ENCODE data around the gene RNASET2.
"Not testable (repeated sequence)": the region's sequence is repeated elsewhere in the genome, so short reads cannot be mapped to it uniquely, and the experiment has no call there.

Gene RNASET2

DNA sequence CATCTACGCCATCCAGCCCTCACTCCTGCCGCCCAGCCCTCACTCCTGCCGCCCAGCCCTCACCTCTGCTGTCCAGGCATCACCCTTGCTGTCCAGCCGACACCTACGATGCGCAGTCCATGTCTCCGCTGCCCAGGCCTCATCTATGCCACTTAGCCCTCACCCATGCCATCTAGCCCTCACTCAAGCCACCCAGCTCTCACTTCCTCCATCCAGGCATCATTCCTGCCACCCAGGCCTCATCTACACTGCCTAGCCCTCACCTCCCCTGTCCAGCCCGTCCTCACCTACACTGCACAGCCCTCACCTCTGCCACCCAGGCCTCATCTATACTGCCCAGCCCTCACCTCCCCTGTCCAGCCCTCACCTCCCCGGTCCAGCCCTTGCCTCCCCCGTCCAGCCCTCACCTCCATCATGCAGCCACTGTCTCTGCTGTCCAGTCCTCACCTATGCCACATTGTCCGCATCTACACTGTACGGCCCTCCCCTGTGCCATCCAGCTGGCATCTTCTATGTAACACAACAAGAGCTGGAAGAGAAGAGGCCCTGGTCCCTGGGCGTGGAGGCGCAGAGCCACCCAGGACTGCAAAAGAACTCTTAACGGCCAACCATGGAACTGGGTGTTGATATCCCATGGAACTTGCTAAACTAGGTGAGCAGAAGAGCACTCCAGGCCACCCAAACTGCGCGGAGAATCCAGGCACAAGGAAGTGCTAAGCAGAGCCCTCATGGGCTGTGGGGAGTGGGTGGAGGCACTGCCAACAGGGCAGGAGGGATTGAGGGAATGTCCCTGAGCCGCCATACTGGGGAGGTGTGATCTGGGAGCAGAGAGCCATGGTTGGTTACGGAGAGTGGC, 31.0 kb downstream of the RNASET2 start:
- DNase-seq = no peak

- DNase-seq = no peak
These were observed 31.8 kb downstream of the RNASET2 start for GRCh38 chr6:166924531-166924930.

DNA sequence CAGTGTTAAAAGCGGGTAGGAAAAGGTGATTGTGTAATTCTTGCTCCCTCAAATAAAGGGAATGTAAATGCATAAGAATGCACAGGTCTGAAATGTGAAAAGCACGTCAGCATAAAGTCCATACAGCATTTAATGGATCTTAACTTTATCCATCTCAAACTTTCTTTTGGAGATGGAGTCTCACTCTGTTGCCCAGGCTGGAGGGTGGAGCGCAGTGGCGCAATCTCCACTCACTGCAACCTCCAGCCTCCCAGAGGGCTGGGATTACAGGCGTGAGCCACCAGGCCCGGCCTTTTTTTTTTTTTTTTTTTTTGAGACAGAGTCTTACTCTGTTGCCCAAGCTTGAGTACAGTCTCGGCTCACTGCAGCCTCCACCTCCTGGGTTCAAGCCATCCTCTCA, 33.4 kb downstream of the RNASET2 start:
- no peak for DNase-seq

DNA sequence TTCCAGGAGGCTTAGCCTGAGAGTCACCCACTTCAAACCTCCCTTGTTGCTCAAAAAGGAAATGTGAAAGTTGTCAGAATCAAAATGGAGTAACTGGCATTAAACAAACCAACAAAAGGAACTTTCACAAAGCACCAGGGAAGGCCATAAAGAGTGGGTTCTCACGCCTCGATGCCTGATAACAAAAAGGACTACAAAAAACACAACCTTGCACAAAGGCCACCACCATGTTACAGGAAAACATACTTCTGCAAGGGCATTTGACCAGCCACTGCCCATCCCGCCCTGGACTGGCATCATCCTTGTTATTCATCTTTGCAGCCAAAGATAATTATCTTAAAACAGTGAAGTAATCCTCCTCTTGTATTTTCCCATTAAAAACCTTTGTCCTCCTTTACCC, 34.8 kb downstream of the RNASET2 start:
- no peak for DNase-seq

DNA sequence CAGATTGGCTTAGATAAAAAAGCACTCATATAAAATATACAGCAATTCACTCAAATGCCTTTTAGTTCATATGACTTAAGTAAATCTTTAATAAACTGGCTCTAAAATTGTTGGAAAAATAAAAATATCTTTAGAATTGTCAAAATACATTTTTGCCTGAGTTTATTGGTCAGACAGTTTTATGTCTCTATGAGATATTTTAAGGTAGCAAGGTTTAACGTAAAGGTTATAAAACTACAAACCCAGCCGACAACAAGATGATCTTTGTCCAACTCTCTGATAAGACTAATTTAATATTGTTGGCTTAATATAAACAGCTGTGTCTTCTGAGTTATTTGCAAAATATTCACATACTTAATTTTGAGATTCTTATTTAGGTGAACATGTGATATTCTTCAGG, 39.5 kb downstream of the RNASET2 start:
- DNase-seq = no peak

DNA sequence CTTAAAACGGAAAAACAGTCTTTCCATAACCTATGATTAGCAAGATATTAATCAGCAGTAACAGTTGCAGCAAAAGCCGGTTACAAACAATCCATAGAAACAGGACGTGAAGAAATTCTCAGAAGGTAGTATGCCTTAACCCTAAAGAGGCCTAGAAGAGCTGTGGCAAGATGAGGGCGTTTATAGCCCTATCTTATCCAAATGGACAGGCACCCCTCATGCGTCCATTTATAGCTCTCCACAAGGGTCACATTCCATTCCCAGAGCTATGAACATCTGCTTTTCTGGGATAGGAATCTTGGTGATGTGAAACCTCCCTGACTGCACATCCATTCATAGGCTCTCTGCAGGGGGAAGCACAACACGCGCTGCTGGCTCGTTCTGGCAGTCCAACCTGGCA, 40.9 kb downstream of the RNASET2 start:
- not testable (repeated sequence) for DNase-seq

DNA sequence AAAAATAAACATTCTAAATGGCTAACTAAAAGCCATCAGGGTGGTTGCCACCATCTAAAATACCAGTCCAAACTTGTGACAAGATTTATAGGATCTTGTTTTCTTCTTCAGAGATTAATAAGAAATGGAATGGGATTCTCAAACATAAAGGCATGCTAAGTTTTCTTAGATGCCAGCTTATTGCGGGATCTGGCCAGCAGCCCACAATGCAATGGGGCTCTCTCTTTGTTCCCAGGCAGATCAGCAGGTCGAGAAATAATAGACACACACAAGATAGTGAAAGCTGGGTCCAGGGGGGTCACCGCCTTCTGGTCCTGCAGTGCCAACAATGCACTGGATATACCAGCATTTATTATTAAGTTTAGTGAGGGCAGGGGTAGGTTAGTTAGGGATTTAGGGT, 41.4 kb downstream of the RNASET2 start:
- not testable (repeated sequence) for DNase-seq

DNA sequence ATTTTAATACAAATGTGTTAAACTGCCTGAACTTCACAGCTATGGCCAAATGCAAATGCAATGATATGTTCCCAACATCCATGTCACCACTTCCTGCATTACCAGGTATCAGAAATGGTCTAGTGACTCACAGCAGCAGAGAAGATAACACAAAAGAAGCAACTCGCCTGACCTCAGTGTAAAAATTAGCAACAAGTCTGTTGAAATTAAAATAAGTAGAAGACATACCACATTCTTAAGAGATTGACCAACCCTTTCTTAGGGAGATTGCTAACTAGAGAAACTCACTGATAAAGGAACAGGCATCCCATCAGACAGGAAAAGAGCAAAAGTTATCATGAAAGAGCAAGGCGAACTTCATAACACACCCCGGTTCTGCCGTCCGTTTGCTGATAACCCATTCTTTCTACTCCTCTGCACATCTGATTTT, 45.1 kb downstream of the RNASET2 start:
- no peak for DNase-seq

GRCh38 chr6:166910601-166911000, 45.7 kb downstream of the RNASET2 start:
- no peak for DNase-seq

GRCh38 chr6:166908811-166909210, 47.5 kb downstream of the RNASET2 start:
- no peak for DNase-seq

DNA sequence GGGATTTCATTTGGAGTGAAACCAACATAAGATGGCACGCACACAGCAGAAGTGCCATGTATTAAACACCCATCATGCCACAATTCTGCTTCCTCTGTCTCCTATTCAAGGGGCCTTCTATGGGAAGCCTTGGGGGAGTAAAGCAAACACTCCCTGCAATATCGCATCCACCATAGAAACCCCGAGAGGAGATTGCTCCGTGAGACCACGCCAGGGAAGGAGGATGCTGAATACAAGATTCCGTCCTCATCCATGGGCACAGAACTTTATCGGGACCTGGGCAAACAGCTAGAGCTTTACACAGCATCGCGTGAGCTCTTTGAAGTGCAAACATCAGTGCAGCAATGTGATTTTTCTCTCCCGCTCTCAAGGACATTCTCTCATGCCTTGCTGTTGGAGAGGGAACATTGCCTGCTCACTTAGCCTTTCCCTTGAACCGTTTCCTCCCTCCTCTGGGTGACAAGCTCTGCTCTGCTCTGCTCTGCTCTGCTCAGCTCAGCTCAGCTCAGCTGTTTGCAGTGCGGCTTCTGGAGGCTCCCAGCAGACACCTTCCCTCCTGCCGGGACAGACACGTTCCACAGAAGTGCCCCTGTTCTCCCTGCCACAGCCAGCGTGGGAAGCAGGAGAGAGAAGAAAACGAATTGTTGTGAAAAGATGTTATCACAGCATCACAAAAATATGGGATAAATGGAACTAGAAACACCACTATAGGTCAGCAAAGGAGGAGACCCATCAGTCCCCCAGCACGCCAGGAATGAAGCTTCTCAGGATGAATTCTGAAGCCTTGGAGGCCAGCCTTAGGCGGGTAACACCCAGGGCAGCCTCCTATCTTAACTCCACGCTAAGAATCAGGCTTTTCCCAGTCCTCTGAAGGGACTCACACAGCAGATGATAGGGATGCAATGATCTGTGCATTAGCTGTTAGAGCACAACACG, 48.2 kb downstream of the RNASET2 start:
- no peak for DNase-seq

- DNase-seq = no peak
These were observed 48.9 kb downstream of the RNASET2 start for GRCh38 chr6:166907373-166907841.

DNA sequence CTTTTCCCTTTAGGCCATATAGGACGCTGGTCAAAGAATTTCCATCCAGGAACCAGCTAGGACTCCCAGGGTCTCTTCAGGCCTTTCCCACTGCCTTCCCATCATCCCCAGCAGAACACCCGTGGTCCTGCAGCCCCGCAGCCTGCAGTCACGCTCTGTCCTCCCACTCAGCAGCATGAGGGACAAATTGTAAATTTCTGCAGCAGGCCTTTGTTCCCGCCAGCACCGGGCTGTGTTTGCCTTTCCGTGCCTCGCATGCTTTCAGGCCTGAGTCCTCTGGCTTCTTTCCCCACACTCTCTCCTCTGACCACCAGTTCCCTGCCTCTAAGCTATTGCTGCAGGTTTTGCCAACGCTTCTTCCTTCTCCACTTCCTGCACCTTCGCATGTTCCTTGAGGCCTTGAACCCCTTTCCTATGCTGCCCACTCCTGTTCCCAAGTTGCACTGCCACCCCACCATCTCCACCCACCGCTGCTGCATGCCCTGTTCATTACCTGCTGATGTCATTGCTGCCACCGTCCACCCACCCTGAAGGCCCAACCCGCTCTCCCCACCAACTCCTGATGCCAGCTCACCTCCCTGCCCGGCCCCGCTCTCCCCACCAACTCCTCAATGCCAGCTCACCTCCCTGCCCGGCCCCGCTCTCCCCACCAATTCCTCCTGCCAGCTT, 49.8 kb downstream of the RNASET2 start:
- no peak for DNase-seq

DNA sequence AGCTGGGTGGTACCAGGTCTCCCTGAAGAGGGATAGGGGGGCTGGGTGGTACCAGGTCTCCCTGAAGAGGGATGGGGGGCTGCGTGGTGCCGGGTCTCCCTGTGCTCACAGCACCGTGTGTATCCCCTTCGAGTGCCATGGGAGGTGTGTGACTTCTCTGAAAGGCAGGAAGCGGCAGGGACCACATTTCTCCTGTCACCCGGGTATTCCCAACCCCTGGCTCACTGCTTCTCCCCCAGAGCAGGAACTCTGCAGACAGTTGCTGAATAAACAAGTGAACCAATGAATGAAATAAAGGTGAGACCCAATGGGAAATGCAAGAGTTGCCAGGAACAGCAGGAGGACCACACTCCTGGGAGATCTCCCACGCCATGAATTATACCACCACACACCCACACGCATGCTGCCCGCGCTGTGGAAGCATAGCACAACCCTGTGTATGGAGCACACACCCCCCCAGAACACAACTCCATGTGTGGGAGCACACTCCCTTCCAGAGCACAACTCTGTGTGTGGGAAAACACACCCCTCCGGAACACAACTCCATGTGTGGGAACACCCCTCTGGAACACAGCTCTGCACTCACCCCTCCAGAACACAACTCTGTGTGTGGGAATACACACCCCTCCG, 50.7 kb downstream of the RNASET2 start:
- DNase-seq = no peak

DNA sequence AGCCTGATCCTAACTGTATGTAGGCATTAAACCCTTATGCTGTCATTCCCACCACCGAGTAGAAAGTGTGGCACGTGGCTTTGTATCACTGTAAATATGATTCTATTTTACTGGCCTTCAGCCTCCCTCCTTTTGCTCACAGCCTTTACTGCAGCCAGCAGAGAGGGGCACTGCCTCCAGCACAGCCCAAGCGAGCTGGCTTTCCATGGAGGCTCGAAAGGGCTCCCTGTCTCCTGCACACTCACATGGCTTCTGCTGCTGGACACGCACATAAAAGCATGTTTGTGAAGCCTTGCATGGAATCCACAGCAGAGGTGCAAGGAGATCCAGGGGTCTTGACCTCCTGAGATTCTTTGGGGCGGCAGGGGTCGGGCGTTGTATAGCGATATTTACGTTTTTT, 51.3 kb downstream of the RNASET2 start:
- DNase-seq = no peak

GRCh38 chr6:166904101-166904746, 52.1 kb downstream of the RNASET2 start:
- DNase-seq = no peak

DNA sequence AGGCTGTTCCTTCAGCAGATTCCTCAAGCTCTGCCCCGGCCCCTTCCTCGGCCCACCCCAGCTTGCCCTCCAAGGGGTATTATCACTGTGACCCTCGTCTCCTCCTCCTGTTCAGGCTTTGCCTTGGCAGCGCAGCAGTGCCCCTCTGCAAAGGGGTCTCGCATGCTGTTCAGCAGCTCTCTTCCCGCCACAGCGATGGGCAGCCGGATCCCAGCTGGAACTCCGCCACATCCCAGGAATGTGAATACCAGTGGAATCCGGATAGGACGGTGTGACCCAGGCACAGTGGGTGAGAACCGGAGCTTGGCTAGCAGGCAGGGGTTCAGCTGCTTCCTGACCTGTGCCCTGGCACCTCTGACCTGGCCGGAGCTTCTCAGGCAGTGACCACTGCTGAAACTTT, 52.9 kb downstream of the RNASET2 start:
- no peak for DNase-seq

DNA sequence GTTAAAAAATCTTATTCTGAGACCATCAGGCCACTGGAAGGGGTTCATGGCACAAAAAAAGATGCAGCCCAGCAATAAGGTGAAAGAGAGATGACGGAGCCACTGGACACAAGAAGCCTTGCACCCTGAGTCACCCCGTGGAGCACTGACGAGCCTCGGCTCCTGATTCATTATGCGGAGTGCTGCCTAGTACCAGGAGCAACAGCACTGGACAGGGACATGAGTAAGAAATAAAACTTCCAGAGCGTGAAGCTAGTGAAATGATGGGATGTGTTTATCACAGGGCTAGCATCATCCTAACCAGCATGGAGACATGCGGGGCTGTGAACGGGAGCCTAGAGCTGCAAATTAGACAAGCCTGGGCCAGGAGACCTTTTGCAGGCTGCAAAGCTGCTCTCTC, 53.3 kb downstream of the RNASET2 start:
- no peak for DNase-seq

- no peak for DNase-seq
These were observed 54.1 kb downstream of the RNASET2 start for GRCh38 chr6:166902211-166902755.

DNA sequence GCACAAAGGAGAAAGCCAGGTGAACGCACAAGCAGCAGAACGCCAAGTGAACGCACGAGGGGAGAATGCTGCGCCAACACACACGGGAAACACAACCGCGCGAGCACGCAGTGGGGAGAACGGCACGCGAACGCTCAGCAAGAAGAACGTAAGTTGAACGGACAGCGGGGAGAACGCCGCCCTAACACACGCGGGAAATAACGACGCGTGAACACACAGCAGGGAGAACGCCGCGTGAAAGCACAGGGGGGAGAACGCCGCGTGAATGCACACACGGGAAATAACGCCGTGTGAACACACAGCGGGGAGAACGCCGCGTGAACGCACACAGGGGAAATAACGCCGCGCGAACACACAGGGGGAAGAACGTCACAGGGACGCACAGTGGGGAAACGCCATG, 54.7 kb downstream of the RNASET2 start:
- no peak for DNase-seq

DNA sequence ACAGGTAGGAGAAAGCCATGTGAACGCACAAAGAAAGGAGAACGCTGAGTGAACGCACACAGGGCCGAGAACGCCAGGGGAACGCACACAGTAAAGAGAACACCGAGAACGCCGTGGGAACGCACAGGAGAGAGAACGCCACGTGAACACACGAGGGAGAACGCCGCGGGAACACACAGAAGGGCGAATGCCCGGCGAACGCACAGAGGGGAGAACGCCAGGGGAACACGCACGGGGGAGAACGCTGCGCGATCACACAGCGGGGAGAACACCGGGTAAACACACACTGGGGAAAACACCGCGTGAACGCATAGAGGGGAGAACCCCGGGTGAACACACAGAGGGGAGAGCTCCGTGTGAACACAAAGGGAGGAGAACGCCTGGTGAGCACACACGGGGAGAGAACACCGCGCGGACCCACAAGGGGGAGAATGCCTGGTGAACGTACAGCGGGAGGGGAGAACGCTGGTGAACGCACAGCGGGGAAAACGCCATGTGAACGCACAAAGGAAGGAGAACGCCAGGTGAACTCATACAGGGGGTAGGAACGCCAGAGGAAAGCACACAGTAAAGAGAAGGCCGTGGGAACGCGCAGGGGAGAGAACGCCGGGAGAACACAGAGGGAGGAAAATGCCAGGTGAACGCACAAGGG, 55.3 kb downstream of the RNASET2 start:
- no peak for DNase-seq
